GM23338 (cell line): ENCODE data around the gene IDI1.

ENCODE experiments used
- CREB1 ChIP-seq: fragments of 250-450 bp; sonication (Bioruptor Pico); IDR thresholded peaks from 2 replicates; pipeline ENCODE4 v1.5.0; 2020; ENCODE audit warnings: low read depth, mild to moderate bottlenecking, moderate library complexity
- ETS1 ChIP-seq: IDR thresholded peaks from 2 replicates; pipeline ENCODE4 v1.6.1; 2016; ENCODE audit warnings: antibody characterized with exemption
- EZH2 ChIP-seq: fragments of 200-600 bp; sonication (generic); IDR thresholded peaks from one replicate; pipeline ENCODE4 v1.8.0; 2017; ENCODE audit warnings: antibody characterized with exemption, mild to moderate bottlenecking, low read depth; ENCODE audit not compliant: unreplicated experiment
- EZH2phosphoT487 ChIP-seq: fragments of 200-600 bp; sonication (generic); IDR thresholded peaks from one replicate; pipeline ENCODE4 v1.8.1; 2018; ENCODE audit warnings: antibody characterized with exemption; ENCODE audit not compliant: unreplicated experiment
- JUNB ChIP-seq: IDR thresholded peaks from one replicate; pipeline ENCODE4 v1.6.1; 2016; ENCODE audit warnings: antibody characterized with exemption; ENCODE audit not compliant: unreplicated experiment
- POLR2AphosphoS5 ChIP-seq: IDR thresholded peaks from 2 replicates; pipeline ENCODE4 v1.6.1; 2016; ENCODE audit warnings: antibody characterized with exemption, low read depth
- REST ChIP-seq: IDR thresholded peaks from one replicate; pipeline ENCODE4 v1.6.1; 2018; ENCODE audit warnings: antibody characterized with exemption; ENCODE audit not compliant: unreplicated experiment
- STAT1 ChIP-seq: IDR thresholded peaks from one replicate; pipeline ENCODE4 v1.6.1; 2016; ENCODE audit warnings: antibody characterized with exemption; ENCODE audit not compliant: unreplicated experiment
- ZNF114 ChIP-seq: fragments of 250-450 bp; sonication (Bioruptor Pico); IDR thresholded peaks from 2 replicates; pipeline ENCODE4 v1.5.0; 2020; ENCODE audit warnings: mild to moderate bottlenecking, moderate library complexity
- ZNF331 ChIP-seq: fragments of 250-450 bp; sonication (Bioruptor Pico); IDR thresholded peaks from 2 replicates; pipeline ENCODE4 v1.5.0; 2020; ENCODE audit warnings: low read depth, mild to moderate bottlenecking, moderate library complexity
- TF ChIP-seq, protein P1 (sequence below), 2 experiments: fragments of 200-600 bp in 1 of 2; sonication (generic) in 1 of 2; conservative IDR thresholded peaks; 2 replicates each; pipeline versions ENCODE4 v1.5.1 to v1.6.1; 2016 to 2017; ENCODE audit warnings: antibody characterized with exemption in 2 of 2, low read depth in 2 of 2, mild to moderate bottlenecking in 2 of 2, moderate library complexity in 1 of 2

GRCh38 chr10:1089017-1089689, 40.2 kb upstream of the IDI1 start:
- TF ChIP-seq, protein P1, sequence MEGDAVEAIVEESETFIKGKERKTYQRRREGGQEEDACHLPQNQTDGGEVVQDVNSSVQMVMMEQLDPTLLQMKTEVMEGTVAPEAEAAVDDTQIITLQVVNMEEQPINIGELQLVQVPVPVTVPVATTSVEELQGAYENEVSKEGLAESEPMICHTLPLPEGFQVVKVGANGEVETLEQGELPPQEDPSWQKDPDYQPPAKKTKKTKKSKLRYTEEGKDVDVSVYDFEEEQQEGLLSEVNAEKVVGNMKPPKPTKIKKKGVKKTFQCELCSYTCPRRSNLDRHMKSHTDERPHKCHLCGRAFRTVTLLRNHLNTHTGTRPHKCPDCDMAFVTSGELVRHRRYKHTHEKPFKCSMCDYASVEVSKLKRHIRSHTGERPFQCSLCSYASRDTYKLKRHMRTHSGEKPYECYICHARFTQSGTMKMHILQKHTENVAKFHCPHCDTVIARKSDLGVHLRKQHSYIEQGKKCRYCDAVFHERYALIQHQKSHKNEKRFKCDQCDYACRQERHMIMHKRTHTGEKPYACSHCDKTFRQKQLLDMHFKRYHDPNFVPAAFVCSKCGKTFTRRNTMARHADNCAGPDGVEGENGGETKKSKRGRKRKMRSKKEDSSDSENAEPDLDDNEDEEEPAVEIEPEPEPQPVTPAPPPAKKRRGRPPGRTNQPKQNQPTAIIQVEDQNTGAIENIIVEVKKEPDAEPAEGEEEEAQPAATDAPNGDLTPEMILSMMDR (conservative IDR thresholded peaks at IDR 0.05; ENCODE audit: low read depth in 2 of 2), result no peak
- TF ChIP-seq POLR2AphosphoS5, result no peak
- TF ChIP-seq EZH2, result no peak
- no peak for TF ChIP-seq REST
- no peak for TF ChIP-seq CREB1
- TF ChIP-seq ETS1, result no peak
- TF ChIP-seq EZH2phosphoT487, result no peak
- no peak for TF ChIP-seq ZNF114 (CRISPR knock-in tag)
- no peak for TF ChIP-seq JUNB
- TF ChIP-seq STAT1, result no peak
- TF ChIP-seq ZNF331 (CRISPR knock-in tag), result no peak
